H1 (cell line): Measurements from ENCODE around the gene FRS2.

Experiments
- ASH2L ChIP-seq: fragments of 200-600, 300-600 bp; sonication (generic); IDR thresholded peaks from one replicate; pipeline ENCODE4 v1.7.1; 2017; ENCODE audit warnings: low read length
- CEBPB ChIP-seq: IDR thresholded peaks from 2 replicates; pipeline ENCODE4 v1.6.1; 2012; ENCODE audit warnings: low read depth, low read length
- CTCF ChIP-seq, 3 experiments: IDR thresholded peaks; 1 replicate in 2 of 3; 2 replicates in 1 of 3; pipeline versions ENCODE4 v1.5.1 to v1.6.1; 2011; ENCODE audit warnings: low read length in 3 of 3, mild to moderate bottlenecking in 3 of 3, inconsistent platforms in 2 of 3, low read depth in 1 of 3, moderate library complexity in 1 of 3; ENCODE audit not compliant: insufficient read depth in 1 of 3; ENCODE audit errors: control extremely low read depth in 1 of 3
- EP300 ChIP-seq, 2 experiments: IDR thresholded peaks; 1 replicate in 1 of 2; 2 replicates in 1 of 2; pipeline ENCODE4 v1.6.1; 2011 to 2012; ENCODE audit warnings: low read depth in 2 of 2, low read length in 2 of 2, mild to moderate bottlenecking in 2 of 2, borderline replicate concordance in 1 of 2, inconsistent platforms in 1 of 2, moderate library complexity in 1 of 2
- EZH2 ChIP-seq: fragments of 200-600 bp; sonication (generic); IDR thresholded peaks from 2 replicates; pipeline ENCODE4 v1.7.1; 2012; ENCODE audit warnings: low read depth, mild to moderate bottlenecking, moderate library complexity, low read length, inconsistent platforms; ENCODE audit not compliant: severe bottlenecking
- JUN ChIP-seq: IDR thresholded peaks from 2 replicates; pipeline ENCODE4 v1.6.1; 2011; ENCODE audit warnings: low read depth, mild to moderate bottlenecking, improper control_type of control experiment, low read length
- JUND ChIP-seq: IDR thresholded peaks from 2 replicates; pipeline ENCODE4 v1.6.1; 2011; ENCODE audit warnings: mild to moderate bottlenecking, improper control_type of control experiment, low read length
- KDM5A ChIP-seq: fragments of 200-600 bp; IDR thresholded peaks from 2 replicates; pipeline ENCODE4 v1.7.1; 2012; ENCODE audit warnings: mild to moderate bottlenecking, low read length, inconsistent platforms, mixed read lengths
- POLR2A ChIP-seq, 2 experiments: IDR thresholded peaks; 1 replicate in 1 of 2; 2 replicates in 1 of 2; pipeline ENCODE4 v1.6.1; 2011; ENCODE audit warnings: low read depth in 2 of 2, low read length in 2 of 2, mild to moderate bottlenecking in 2 of 2; ENCODE audit errors: control extremely low read depth in 1 of 2
- POLR2AphosphoS5 ChIP-seq: IDR thresholded peaks from 2 replicates; pipeline ENCODE4 v1.6.1; 2011; ENCODE audit warnings: low read depth, low read length
- SP1 ChIP-seq: IDR thresholded peaks from 2 replicates; pipeline ENCODE4 v1.6.1; 2011; ENCODE audit warnings: low read depth, low read length
- TAF1 ChIP-seq: IDR thresholded peaks from 2 replicates; pipeline ENCODE4 v1.6.1; 2011; ENCODE audit warnings: mild to moderate bottlenecking, low read depth, low read length

GRCh38 chr12:69610126-69610525, 139.9 kb downstream of the FRS2 start:
- TF ChIP-seq CEBPB (no peak), TAF1 (no peak), CTCF (IDR thresholded peaks at IDR 0.05; ENCODE audit: control extremely low read depth in 1 of 3, insufficient read depth in 1 of 3, low read depth in 1 of 3, low read length in 3 of 3) (no peak), KDM5A (no peak), ASH2L (no peak), JUN (no peak), POLR2A (IDR thresholded peaks at IDR 0.05; ENCODE audit: control extremely low read depth in 1 of 2, low read depth in 2 of 2, low read length in 2 of 2) (no peak), SP1 (no peak), POLR2AphosphoS5 (no peak), JUND (no peak), EP300 (IDR thresholded peaks at IDR 0.05; ENCODE audit: borderline replicate concordance in 1 of 2, low read depth in 2 of 2, low read length in 2 of 2) (no peak), EZH2 (no peak)
